Uterus (tissue), 4 donors: Measurements from ENCODE around the gene PCNX1. TPM values are rescaled to one million over a fixed set of nuclear protein-coding genes. Genes with fewer than 3 reads are reported as not detected.

ENCODE experiments used
- DNase-seq, 2 donors: peaks; one replicate each; pipeline ENCODE4 v3.0.0-alpha.2; 2019 to 2020
- H3K27ac ChIP-seq, 2 donors: fragments of 200-600 bp; sonication (generic); 1 replicate in 1 of 2; 2 replicates in 1 of 2; pipeline ENCODE4 v1.5.1; 2016 to 2018
- H3K27me3 ChIP-seq, 2 donors: fragments of 200-600 bp; sonication (generic); one replicate each; pipeline ENCODE4 v1.5.1; 2018 to 2019; ENCODE audit warnings: control low read depth in 1 of 2
- H3K36me3 ChIP-seq, 2 donors: fragments of 200-600 bp; sonication (generic); one replicate each; pipeline ENCODE4 v1.5.1; 2019; ENCODE audit warnings: control low read depth in 1 of 2
- H3K4me1 ChIP-seq, 2 donors: fragments of 200-600 bp; sonication (generic); one replicate each; pipeline ENCODE4 v1.5.1; 2018 to 2019; ENCODE audit warnings: control low read depth in 1 of 2
- H3K4me3 ChIP-seq, 2 donors: fragments of 200-600 bp; sonication (generic); 1 replicate in 1 of 2; 2 replicates in 1 of 2; pipeline ENCODE4 v1.5.1; 2018 to 2019; ENCODE audit warnings: mild to moderate bottlenecking in 1 of 2
- H3K9me3 ChIP-seq, 2 donors: fragments of 200-600 bp; sonication (generic); one replicate each; pipeline ENCODE4 v1.5.1; 2019; ENCODE audit warnings: control low read depth in 1 of 2
- CTCF ChIP-seq, 4 experiments: fragments of 200-600 bp in 2 of 4; fragments of 450-650 bp in 2 of 4; sonication (generic) in 2 of 4; IDR thresholded peaks; one replicate each; pipeline ENCODE4 v1.5.1; 2016 to 2019; ENCODE audit warnings: antibody characterized with exemption in 4 of 4, mild to moderate bottlenecking in 2 of 4, moderate library complexity in 1 of 4
- POLR2A ChIP-seq, 2 donors: fragments of 450-650 bp; IDR thresholded peaks; one replicate each; pipeline ENCODE4 v1.6.1; 2016; ENCODE audit warnings: antibody characterized with exemption in 2 of 2, mild to moderate bottlenecking in 1 of 2, moderate library complexity in 1 of 2
- intact Hi-C: fragments of 100-400 bp; cut with DNase I; formaldehyde crosslinking; loops from one replicate; pipeline ENCODE4 v1.15.1; 2023; ENCODE audit warnings: low total_unique reads
- total RNA-seq, 4 donors: library from RNA; depleted of rRNA in 3 of 4; stranded (reverse); fragments of >200 nt in 3 of 4; gene quantifications; one replicate each; pipeline versions ENCODE4 v1.1.0 to v1.2.4, GENCODE V29; 2014 to 2023
- donor health status: DM: yes; HTN: yes; CAD: no.

Gene PCNX1
- total RNA-seq, 4 donors from 2014 or later: 34.6 to 112 (median 90.3) TPM

- Histone ChIP-seq H3K4me3 (peak overlapping the region; percentile 64 to 87), H3K27ac (peak overlapping the region; percentile 98 to 99), H3K36me3 (no peaks in the 10 kb centered on the region), H3K27me3 (no peaks in the 10 kb centered on the region), H3K4me1 (peaks cover 8 to 11% of the 10 kb centered on the region in 2 donors), H3K9me3 (no peaks in the 10 kb centered on the region)
- DNase-seq: peak; percentile 49 to 54
- TF ChIP-seq POLR2A (IDR thresholded peaks at IDR 0.05): no peak
- intact Hi-C loops: loop anchor here (2.0 kb wide), 1 partner anchor 65 kb away; no protein-coding TSS in a partner anchor
Observed at GRCh38 chr14:70907996-70908934, 1.0 kb downstream of the PCNX1 start.

GRCh38 chr14:70908935-70909641, 1.8 kb downstream of the PCNX1 start:
- peak overlapping the region; percentile 64 to 87 for H3K4me3 ChIP-seq
- no peaks in the 10 kb centered on the region for H3K36me3 ChIP-seq
- DNase-seq: no peak
- no peaks in the 10 kb centered on the region for H3K27me3 ChIP-seq
- H3K4me1 ChIP-seq: peaks cover 8 to 11% of the 10 kb centered on the region in 2 donors
- no peaks in the 10 kb centered on the region for H3K9me3 ChIP-seq
- TF ChIP-seq POLR2A (IDR thresholded peaks at IDR 0.05): no peak
- TF ChIP-seq CTCF (IDR thresholded peaks at IDR 0.05): no peak
- intact Hi-C loops: no loop called here
- H3K27ac ChIP-seq: peak overlapping the region; percentile 98 to 99

GRCh38 chr14:70909733-70910614, 2.7 kb downstream of the PCNX1 start:
- peaks cover 4 to 8% of the 10 kb centered on the region in 2 donors for H3K4me1 ChIP-seq
- no peaks in the 10 kb centered on the region for H3K9me3 ChIP-seq
- no peak overlapping the region for H3K4me3 ChIP-seq
- peak in 1 of 2 donors; percentile 23 for DNase-seq
- no peaks in the 10 kb centered on the region for H3K27me3 ChIP-seq
- TF ChIP-seq CTCF (IDR thresholded peaks at IDR 0.05): no peak
- no peak for TF ChIP-seq POLR2A (IDR thresholded peaks at IDR 0.05)
- intact Hi-C loops: no loop called here
- H3K27ac ChIP-seq: no peak overlapping the region
- H3K36me3 ChIP-seq: no peaks in the 10 kb centered on the region

GRCh38 chr14:70915415-70915814, 8.2 kb downstream of the PCNX1 start:
- DNase-seq: no peak
- intact Hi-C loops: no loop called here
- H3K4me1 ChIP-seq: peaks cover 8 to 12% of the 10 kb centered on the region in 2 donors

More at GRCh38 chr14:70915415-70915814, 8.2 kb downstream of the PCNX1 start:
- H3K9me3 ChIP-seq: no peaks in the 10 kb centered on the region
- no peak overlapping the region for H3K27ac ChIP-seq
- no peak overlapping the region for H3K4me3 ChIP-seq
- TF ChIP-seq CTCF (IDR thresholded peaks at IDR 0.05): no peak
- no peak for TF ChIP-seq POLR2A (IDR thresholded peaks at IDR 0.05)
- no peaks in the 10 kb centered on the region for H3K36me3 ChIP-seq
- no peaks in the 10 kb centered on the region for H3K27me3 ChIP-seq
